ENCODE results near the gene TPSB2. TPM values are rescaled to one million over a fixed set of nuclear protein-coding genes. Genes with fewer than 3 reads are reported as not detected.
"Not testable (repeated sequence)": the region's sequence is repeated elsewhere in the genome, so short reads cannot be mapped to it uniquely, and the experiment has no call there.

TPSB2 gene
- total RNA-seq, 1 experiment from 2014 or later: not detected

- DNase-seq (ENCODE audit: low spot score): no peak
- in situ Hi-C loops (cut with HindIII; ENCODE audit: low sequenced_read_pairs): no loop called here
Measured at GRCh38 chr16:1262846-1263221, 32.9 kb upstream of the TPSB2 start.

GRCh38 chr16:1262210-1262845, 32.3 kb upstream of the TPSB2 start:
- in situ Hi-C loops (cut with HindIII; ENCODE audit: low sequenced_read_pairs): no loop called here

DNA sequence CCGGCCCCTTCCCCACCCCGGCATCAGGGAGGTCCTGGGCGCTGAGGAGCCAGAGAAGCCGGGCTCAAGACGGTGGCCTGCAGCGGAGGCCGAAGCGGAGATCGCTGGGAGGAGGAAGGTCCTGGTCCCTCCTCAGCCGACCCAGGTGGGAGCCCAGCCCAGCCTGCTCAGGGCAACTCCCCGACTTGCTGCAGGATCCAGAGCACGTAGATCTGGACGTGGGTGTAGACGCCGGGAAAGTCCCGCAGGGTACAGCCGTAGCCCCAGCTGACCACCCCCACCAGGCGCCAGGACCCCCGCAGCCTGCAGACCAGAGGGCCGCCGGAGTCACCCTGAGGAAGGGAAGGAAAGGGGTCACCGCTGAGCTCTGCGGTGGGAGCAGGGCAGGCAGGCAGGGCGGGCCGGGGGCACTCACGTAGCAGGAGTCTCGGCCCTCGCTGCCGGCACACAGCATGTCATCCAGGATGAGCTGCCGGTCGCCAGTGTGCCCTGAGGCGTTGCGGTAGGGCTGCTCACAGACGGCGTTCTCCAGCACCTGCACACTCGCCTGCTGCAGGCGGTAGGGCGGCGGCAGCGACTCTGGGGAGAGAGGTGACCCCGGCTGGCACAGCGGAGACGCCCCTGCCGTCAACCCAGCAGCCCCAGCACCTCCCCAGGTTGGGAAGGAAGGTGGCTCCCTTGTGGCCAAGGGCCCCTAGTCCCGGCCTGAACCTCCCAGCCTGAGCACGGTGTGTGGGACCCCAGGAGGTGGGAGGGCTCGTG, 31.3 kb upstream of the TPSB2 start:
- DNase-seq (ENCODE audit: low spot score): no peak
- in situ Hi-C loops (cut with HindIII; ENCODE audit: low sequenced_read_pairs): no loop called here

More at GRCh38 chr16:1262210-1262845, 32.3 kb upstream of the TPSB2 start:
- DNase-seq (ENCODE audit: low spot score): no peak

GRCh38 chr16:1260101-1260680, 30.2 kb upstream of the TPSB2 start:
- in situ Hi-C loops (cut with HindIII; ENCODE audit: low sequenced_read_pairs): no loop called here
- DNase-seq (ENCODE audit: low spot score): no peak

- in situ Hi-C loops (cut with HindIII; ENCODE audit: low sequenced_read_pairs): no loop called here
- no peak for DNase-seq (ENCODE audit: low spot score)
Measured at GRCh38 chr16:1259760-1260068, 29.7 kb upstream of the TPSB2 start.

DNA sequence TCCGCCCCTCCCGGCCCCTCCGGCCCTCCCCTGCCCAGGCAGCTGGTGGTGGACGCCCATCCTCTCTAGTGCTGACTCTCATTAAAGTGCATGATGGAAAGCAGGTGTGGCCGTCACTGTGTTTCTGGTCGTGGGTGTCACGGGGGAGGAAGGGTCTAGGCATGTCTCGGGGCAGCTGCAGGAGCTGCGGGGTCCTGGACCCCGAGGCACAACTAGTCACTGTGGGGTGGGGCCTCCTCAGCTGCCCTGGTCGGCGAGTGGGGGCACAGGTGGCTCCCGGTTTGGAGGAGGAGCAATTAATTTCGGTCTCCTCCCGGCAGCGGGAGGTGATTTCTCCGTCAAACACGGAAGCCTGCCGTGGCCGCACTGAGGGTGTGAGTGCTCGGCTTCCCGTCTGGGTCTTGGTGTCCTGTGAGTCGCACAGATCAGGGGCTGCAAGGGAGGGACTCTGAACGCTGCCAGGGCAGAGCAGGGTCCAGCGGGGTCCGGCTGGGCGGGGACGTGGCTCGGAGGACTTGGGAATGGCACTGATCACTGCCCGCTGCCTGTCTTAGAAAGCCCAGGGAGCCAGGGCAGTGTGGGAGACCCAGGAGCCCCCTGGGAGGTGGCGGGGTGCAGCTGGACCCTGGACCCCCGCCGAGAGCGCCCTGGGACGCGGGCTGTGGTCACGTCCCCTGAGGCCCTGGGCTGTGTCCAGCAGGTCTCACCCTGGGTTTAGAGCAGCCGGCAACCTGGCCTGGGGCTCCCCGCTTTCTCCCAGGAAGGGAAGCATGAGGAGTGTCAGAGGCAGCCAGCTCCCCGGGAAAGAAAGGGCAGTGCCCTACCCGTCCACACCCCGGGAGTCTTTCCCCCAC, 29.1 kb upstream of the TPSB2 start:
- in situ Hi-C loops (cut with HindIII; ENCODE audit: low sequenced_read_pairs): no loop called here
- no peak for DNase-seq (ENCODE audit: low spot score)

- in situ Hi-C loops (cut with HindIII; ENCODE audit: low sequenced_read_pairs): no loop called here
- DNase-seq (ENCODE audit: low spot score): no peak
Measured at GRCh38 chr16:1258225-1258600, 28.2 kb upstream of the TPSB2 start.

- in situ Hi-C loops (cut with HindIII; ENCODE audit: low sequenced_read_pairs): no loop called here
- no peak for DNase-seq (ENCODE audit: low spot score)
Measured at GRCh38 chr16:1257561-1258224, 27.7 kb upstream of the TPSB2 start.

- in situ Hi-C loops (cut with HindIII; ENCODE audit: low sequenced_read_pairs): no loop called here
Measured at GRCh38 chr16:1256874-1257322, 26.9 kb upstream of the TPSB2 start.

GRCh38 chr16:1256296-1256873, 26.4 kb upstream of the TPSB2 start:
- DNase-seq (ENCODE audit: low spot score); in situ Hi-C loops (cut with HindIII; ENCODE audit: low sequenced_read_pairs): not testable (repeated sequence)

More at GRCh38 chr16:1256874-1257322, 26.9 kb upstream of the TPSB2 start:
- DNase-seq (ENCODE audit: low spot score): no peak

DNA sequence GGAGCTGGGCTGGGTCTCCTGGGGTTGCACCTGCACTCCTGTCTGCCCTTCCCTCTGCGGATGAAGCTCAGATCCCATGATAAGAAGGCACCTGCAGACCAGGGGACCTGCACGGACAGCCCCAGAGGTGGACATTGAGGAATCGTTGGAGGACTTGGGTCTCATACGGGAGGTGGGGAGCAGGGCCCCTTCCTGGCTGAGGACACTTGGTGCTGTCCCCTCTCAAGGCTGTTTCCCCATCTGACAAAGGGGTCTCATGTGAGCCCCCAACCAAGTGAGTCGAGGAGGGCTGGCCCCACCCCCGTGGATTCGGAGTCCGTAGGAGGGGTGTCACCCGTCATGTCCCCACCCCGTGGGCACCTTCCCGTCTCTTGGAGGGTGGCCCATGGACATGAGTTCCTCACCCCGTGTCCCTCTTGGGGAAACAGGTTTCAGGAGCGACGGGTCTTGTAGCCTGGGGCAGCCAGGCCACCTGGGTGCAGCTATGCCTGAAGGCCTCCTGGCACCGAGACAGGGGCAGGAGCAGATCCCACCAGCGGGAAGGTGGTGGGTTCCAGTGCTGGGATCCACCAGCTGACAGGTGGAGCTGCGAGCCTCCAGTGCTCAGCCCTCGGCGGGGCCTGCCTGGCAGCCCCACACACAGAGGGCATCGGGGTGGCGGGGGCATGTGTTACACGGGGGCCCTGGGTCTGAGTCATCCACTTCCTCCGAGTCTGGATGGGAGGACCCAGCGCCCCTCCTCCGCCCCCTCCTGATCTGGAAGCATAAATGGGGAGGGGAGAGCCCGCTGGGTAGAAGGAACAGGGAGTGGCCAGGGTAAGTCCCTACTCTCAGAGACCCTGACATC, 25.5 kb upstream of the TPSB2 start, which contains the start of gene TPSD1:
Gene TPSD1 (plus strand): TSS at position 794 of the 847 bp plus-strand sequence. CDS start 212 bp downstream, outside the sequence.
- DNase-seq (ENCODE audit: low spot score); in situ Hi-C loops (cut with HindIII; ENCODE audit: low sequenced_read_pairs): not testable (repeated sequence)

DNA sequence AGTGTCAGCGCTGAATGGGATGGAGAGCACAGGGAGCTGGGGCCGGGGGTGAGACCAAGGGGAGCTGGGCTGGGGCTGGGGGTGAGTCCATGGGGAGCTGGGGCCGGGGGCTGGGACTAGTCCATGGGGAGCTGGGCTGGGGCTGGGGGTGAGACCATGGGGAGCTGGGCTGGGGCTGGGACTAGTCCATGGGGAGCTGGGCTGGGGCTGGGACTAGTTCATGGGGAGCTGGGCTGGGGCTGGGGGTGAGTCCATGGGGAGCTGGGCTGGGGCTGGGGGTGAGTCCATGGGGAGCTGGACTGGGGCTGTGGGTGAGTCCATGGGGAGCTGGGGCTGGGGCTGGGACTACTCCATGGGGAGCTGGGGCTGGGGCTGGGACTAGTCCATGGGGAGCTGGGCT, 24.8 kb upstream of the TPSB2 start:
- in situ Hi-C loops (cut with HindIII; ENCODE audit: low sequenced_read_pairs): not testable (repeated sequence)

DNA sequence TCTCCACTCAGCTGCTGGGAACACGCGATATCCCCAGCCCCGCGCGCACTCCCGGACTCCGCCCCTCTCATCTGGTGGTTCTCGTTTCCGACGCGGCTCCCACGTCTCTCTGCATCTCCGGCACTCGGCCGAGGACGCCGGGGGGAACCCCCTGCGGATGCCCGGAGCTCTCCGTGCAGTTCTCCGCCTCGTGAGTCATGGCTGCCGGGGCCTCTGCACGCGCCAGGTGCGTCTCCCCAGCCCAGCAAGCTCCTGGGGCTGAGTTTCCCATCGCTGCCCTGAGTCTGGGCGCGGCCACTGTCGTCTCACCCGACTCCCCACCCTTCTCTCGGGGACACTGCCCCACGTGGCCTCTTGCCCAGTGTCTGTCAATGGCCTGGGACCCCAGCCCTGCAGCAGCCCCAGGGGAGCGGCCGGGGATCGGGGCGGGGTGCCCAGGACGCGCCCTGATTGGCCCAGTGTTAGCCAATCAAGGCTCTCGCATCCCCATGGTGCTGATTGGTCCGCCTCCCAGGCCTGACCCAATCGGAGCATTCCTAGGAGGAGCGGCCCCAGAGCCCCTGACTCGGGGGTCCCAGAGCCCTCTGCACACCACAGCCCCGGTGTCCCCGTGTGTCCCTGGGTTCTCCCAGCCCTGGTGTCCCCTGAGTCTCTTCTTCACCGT, 23.8 kb upstream of the TPSB2 start:
- in situ Hi-C loops (cut with HindIII; ENCODE audit: low sequenced_read_pairs); DNase-seq (ENCODE audit: low spot score): not testable (repeated sequence)

More for the DNA sequence above, 24.8 kb upstream of the TPSB2 start:
- DNase-seq (ENCODE audit: low spot score): not testable (repeated sequence)

DNA sequence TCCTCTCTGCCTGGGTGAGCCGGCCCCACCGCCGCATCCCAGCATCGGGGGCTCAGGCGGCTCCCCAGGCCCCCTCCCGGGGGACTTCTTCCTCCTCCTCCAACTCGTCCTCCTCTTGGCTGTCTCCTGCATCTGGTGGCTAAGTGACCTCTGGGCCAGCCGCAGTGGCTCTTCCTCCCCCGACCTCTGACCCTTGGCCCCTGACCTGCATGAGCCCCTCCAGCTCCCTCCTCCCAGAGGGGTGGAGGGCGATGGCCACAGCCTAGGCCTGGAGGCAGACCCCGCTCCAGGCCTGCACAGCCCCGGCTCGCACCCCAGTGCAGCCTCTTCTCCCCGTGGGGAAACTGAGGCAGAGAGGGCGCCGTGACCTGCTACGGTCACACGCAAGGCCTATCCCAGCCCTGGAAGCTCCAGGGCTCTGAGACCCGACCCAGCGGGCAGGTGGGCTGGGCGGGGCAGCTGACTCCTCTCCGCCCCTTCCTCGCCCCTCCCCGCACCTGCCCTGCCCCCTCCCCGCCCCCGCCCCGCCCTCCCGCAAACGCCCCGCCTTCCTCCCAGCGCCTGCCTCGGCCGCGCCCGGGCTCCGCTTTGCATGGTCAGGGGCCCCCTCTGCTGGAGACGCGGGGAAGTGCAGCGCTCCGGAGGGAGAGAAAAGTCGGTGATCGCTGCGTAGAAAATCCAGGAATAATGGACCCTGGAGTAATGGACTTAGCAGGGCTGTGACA, 19.2 kb upstream of the TPSB2 start:
- DNase-seq (ENCODE audit: low spot score); in situ Hi-C loops (cut with HindIII; ENCODE audit: low sequenced_read_pairs): not testable (repeated sequence)

- DNase-seq (ENCODE audit: low spot score); in situ Hi-C loops (cut with HindIII; ENCODE audit: low sequenced_read_pairs): not testable (repeated sequence)
Measured at GRCh38 chr16:1247903-1248537, 18.0 kb upstream of the TPSB2 start.

- in situ Hi-C loops (cut with HindIII; ENCODE audit: low sequenced_read_pairs): no loop called here
- DNase-seq (ENCODE audit: low spot score): no peak
Measured at GRCh38 chr16:1245452-1246020, 15.6 kb upstream of the TPSB2 start.
